HS-27A (cell line): ENCODE measurements around the gene ARHGEF12.

Source experiments
- DNase-seq: peaks from one replicate; pipeline ENCODE4 v3.0.0-alpha.2; 2012; ENCODE audit warnings: low read depth, missing footprints

Gene ARHGEF12

DNA sequence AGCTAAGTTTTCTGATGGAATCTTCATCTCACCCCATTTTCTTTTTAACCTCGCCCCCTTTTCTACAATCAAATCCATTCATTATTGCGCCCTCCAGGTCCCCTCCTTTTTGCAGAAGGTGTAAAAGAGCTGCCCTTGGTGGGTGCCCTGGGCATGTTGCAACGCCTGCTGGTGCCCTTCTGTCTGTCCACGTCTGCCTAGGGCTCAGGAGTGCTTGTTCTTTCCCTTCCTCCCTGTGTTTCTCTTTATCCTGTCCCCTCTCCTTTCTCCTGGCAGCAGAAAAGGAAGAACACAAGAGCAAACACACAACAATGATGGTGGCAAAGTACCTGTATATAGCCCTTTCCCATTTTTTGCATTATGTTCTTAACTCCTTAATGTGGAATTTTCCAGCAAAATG lies 17.3 kb upstream of the ARHGEF12 start:
- DNase-seq: no peak

DNA sequence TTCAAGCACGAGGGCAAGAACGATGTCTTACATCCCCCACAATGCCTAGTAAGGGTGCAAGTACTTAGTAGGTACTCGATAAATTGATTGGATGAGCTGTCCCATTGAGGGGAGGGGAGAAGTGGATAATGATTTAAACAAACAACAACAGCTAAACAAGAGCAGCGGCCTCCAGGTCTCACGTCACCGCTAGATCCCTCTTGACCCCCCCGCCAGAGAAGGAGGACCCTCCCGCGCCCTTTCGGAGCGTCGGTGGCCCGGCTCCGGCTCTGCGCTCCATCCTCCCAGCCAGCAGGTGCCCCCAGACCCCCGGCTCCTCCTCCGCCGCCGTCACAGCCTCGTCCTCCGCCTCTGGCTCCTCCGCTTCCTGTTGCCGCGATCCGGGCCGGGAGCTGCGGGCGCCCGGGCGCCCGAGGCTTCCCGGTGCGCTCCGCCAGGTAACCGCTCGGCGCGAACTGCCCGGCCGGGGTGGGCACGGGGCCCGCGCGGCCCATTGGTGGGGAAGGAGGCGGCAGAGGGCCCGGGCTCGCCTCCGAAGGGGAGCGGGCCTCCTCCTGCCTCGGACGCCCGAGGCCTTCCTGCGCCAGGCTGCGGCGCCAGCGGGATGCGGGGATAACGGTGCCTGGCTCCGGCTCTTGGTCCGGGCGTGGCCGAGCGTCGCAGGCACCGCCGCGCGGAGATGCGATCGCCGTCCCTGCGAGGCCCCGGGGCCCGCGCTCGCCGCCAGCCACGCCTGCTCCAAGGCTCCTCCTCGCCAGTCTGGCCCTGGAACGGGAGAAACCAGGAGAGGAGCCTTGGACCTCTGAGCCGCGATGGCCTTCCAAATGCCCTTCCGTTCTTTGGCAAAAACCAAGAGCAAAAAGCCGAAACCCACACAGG lies 11.0 kb upstream of the ARHGEF12 start, which contains the start of gene TLCD5:
TLCD5 (plus strand) TSS at position 368 of the 879 bp plus-strand sequence. CDS start 2,143 bp downstream, outside the sequence.
- no peak for DNase-seq

DNA sequence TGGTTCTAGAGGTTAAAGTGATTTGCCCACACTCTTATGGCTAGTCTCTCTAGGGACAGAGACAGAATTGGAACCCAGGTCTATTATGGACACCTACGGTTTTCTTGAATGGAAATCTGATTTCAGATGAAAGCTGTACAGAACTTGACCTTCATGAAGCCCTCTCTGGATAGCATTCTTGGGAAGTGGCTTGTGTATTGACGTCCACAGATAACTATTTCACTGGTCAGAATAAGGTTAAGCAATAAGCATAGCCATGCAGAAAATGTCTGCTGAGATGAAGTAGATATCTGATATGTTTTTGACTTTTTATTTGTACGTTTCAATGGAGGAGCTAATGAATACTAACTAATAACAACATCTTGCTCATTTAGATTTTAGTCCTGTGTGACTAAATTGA lies 10.0 kb upstream of the ARHGEF12 start:
- no peak for DNase-seq

DNA sequence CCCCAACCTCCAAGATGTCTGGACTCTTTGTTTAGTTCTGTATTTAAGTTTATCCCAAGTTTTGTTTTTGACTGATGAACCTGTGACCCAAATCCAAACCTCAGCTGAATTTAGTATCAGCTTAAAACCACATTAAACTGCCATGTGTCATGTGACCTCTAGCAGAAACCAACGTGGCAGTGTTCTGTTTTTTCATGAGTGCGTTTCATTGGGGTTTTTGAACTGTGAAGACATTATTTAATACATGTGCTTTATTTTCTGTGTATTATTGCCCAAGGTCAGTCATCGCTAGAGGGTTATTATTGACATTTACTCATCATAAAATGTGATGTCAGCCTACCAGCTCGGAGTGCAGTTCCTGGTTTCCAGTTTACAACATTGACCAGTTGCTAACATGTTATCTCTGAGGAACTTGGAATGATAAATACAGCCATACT lies 9.3 kb upstream of the ARHGEF12 start:
- DNase-seq: no peak

- DNase-seq: no peak
Measured at GRCh38 chr11:120327311-120327710, 8.9 kb upstream of the ARHGEF12 start.

DNA sequence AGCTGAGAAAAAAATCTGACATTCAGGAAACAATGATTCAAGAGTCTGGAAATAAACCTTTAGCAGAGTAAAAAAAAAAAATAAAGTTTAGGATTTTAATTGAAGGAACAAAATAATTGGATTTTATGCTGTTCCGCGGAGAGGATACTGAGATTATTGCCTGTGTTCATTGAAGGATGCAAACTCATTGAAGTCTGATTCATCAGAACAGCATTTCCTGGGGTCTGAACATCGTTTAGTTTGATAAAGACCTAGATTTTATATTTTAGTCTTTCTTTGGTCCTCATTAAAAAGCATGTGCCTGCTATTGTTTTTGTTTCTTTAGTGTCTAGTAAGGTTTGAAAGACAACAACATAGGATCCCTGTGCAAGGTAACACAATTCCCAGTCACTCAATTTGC lies 6.7 kb upstream of the ARHGEF12 start:
- no peak for DNase-seq

DNA sequence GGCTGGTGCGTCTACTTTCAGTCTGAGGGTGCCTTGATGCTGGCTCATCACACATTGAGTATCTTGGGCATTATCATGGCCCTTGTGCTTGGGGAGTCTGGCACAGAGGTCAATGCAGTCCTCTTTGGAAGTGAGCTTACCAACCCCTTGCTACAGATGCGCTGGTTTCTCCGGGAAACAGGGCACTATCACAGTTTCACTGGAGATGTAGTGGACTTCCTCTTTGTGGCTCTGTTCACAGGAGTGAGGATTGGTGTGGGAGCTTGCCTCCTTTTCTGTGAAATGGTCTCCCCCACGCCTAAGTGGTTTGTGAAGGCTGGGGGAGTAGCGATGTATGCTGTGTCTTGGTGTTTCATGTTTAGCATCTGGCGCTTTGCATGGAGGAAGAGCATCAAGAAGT lies 6.2 kb upstream of the ARHGEF12 start:
- no peak for DNase-seq

DNA sequence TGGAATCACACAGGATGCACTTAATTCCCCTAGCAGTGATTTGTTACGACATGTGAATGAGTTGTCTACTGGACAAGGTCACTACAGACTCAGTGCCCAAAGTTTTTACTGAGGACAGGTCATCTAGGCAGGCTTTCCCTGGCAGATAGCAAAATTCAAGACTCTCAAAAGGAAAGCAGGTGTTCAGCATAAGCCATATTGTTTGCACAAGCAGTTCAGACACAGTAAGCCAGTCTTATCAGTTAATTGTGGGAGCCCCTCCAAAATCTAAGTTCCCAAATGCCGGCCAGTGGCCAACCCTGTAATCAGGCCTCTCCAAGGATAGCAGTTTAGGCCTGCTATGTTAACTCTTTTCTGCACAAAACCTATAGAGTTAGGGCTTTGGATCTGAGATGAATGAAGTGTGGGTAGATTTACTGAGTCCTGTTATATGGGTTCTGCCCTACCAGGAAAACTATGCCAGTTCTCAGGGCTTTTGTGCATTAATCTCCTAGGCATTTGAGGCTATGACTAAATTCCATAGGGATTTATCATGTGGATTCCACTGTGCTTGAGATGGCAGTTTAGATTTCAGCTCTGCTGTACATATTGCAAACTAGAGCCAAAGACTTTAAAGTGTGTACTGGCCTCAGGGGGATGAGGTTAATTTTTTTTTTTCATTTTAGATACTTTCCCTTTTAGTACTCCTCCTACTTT lies 4.8 kb upstream of the ARHGEF12 start:
- DNase-seq: no peak

GRCh38 chr11:120332822-120333716 lies 3.1 kb upstream of the ARHGEF12 start:
- DNase-seq: no peak

- no peak for DNase-seq
Measured at GRCh38 chr11:120333801-120334200, 2.4 kb upstream of the ARHGEF12 start.

DNA sequence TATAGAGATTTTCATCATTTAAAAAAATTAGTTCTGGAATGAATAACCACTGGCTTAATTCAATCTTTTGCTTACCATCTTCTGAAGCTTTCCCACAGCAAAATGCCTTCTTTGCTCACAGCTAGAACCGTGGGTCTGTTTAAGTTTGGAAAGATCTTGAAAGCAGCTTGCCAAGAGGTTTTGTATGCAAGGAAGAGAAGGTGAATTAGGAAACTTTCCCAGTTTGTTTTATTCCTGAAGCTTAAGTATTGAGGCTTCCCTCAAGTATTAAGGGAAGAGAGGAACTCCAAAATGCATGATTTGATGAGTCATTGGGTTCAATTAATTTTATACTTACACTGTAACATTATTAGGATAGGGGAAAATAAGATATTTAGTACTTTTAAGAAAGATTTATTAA lies 1.9 kb upstream of the ARHGEF12 start:
- DNase-seq: no peak

GRCh38 chr11:120334894-120335462 lies 1.2 kb upstream of the ARHGEF12 start:
- no peak for DNase-seq

- DNase-seq: no peak
Measured at GRCh38 chr11:120335556-120335907, 681 bp upstream of the ARHGEF12 start.

DNA sequence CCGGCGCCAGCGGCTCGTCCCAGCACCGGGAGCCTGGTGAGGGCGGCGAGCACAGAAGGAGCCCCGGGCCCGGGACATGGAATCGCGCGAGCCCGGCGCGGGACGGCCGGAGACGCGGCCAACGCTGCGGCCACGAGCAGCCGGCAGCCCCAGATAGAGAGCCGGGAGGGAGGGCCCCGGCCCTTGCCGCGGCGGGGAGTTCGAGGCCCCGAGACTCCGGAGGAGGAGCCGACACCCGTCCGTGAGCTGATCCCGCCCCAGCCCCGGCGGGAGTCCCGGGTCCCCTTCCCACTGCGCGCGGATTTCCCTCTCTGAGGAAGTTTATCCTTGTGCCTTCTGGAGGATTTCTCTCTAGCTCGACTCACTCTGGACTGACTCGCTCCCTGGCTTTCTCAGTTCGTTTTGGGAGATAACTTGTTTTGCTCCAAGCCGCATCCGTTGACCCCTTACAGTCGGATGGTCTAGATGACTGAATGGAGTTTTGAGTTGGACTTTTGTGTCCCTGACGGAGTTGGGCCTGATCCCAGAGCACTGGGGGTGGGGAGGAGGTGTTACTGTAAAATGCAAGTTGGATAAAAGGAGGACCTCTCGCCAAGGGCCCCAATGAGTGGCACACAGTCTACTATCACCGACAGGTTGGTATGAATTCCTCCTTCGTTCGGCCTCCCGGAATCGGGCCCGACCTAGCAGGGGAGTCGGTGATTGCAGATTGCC lies 585 bp downstream of the ARHGEF12 start:
- no peak for DNase-seq

GRCh38 chr11:120337355-120338106 lies 1.3 kb downstream of the ARHGEF12 start:
- DNase-seq: no peak

GRCh38 chr11:120338107-120338933 lies 2.1 kb downstream of the ARHGEF12 start:
- no peak for DNase-seq

GRCh38 chr11:120339394-120339890 lies 3.2 kb downstream of the ARHGEF12 start:
- DNase-seq: no peak

- no peak for DNase-seq
Measured at GRCh38 chr11:120340529-120340928, 4.3 kb downstream of the ARHGEF12 start.

DNA sequence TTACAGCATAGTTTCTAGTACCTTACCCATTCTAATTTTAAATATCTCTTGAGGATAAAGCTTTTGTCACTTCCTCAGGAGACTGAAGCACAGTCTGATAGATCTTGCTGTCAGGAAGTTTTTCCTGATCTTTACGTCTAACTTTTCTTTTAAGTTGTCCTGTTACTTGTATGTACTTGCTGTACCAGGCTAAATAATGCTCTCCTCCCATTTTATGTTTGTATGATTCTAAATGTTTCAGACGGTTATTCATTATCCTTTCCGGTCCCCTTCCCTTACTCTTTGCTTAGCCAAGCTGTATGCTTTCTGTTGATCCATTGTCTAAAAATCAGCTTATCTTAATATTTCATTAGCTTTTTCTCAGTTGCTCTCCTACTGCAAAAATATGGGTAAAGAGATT lies 6.0 kb downstream of the ARHGEF12 start:
- no peak for DNase-seq
